ENCODE data around the gene ARHGEF28.

Gene ARHGEF28

GRCh38 chr5:73642344-73642743, 16.3 kb downstream of the ARHGEF28 start:
- Histone ChIP-seq H3K4me3 (ENCODE audit: low read depth, low read length) (no peak overlapping the region), H3K27ac (no peak overlapping the region), H3K36me3 (replicated peaks) (no peaks in the 10 kb centered on the region), H3K27me3 (replicated peaks) (no peaks in the 10 kb centered on the region)
- DNase-seq: no peak
- no peak for TF ChIP-seq CTCF (IDR thresholded peaks at IDR 0.05; ENCODE audit: low read depth, low read length, missing control alignments)
- in situ Hi-C loops (cut with HindIII; ENCODE audit: low pct_ligation_motif_present, low sequenced_read_pairs): no loop called here

- no peaks in the 10 kb centered on the region for H3K36me3 ChIP-seq (replicated peaks)
- DNase-seq: no peak
- no peaks in the 10 kb centered on the region for H3K27me3 ChIP-seq (replicated peaks)
- H3K27ac ChIP-seq: no peak overlapping the region
- no peak for TF ChIP-seq CTCF (IDR thresholded peaks at IDR 0.05; ENCODE audit: low read depth, low read length, missing control alignments)
- H3K4me3 ChIP-seq (ENCODE audit: low read depth, low read length): no peak overlapping the region
- in situ Hi-C loops (cut with HindIII; ENCODE audit: low pct_ligation_motif_present, low sequenced_read_pairs): no loop called here
These were observed 18.5 kb downstream of the ARHGEF28 start for GRCh38 chr5:73644385-73644963.

- H3K27me3 ChIP-seq (replicated peaks): no peaks in the 10 kb centered on the region
- H3K27ac ChIP-seq: no peak overlapping the region
- DNase-seq: no peak
- TF ChIP-seq CTCF (IDR thresholded peaks at IDR 0.05; ENCODE audit: low read depth, low read length, missing control alignments): no peak
- H3K36me3 ChIP-seq (replicated peaks): no peaks in the 10 kb centered on the region
- H3K4me3 ChIP-seq (ENCODE audit: low read depth, low read length): no peak overlapping the region
- in situ Hi-C loops (cut with HindIII; ENCODE audit: low pct_ligation_motif_present, low sequenced_read_pairs): no loop called here
These were observed 21.7 kb downstream of the ARHGEF28 start for GRCh38 chr5:73647721-73648120.

- Histone ChIP-seq H3K27me3 (replicated peaks) (no peaks in the 10 kb centered on the region), H3K36me3 (replicated peaks) (no peaks in the 10 kb centered on the region), H3K27ac (no peak overlapping the region), H3K4me3 (ENCODE audit: low read depth, low read length) (no peak overlapping the region)
- no peak for DNase-seq
- TF ChIP-seq CTCF (IDR thresholded peaks at IDR 0.05; ENCODE audit: low read depth, low read length, missing control alignments): no peak
- in situ Hi-C loops (cut with HindIII; ENCODE audit: low pct_ligation_motif_present, low sequenced_read_pairs): no loop called here
These were observed 22.5 kb downstream of the ARHGEF28 start for GRCh38 chr5:73648515-73648914.

GRCh38 chr5:73649926-73650325, 23.9 kb downstream of the ARHGEF28 start:
- no peak overlapping the region for H3K27ac ChIP-seq

More at GRCh38 chr5:73649926-73650325, 23.9 kb downstream of the ARHGEF28 start:
- H3K36me3 ChIP-seq (replicated peaks): no peaks in the 10 kb centered on the region
- no peak overlapping the region for H3K4me3 ChIP-seq (ENCODE audit: low read depth, low read length)
- no peak for DNase-seq
- in situ Hi-C loops (cut with HindIII; ENCODE audit: low pct_ligation_motif_present, low sequenced_read_pairs): no loop called here
- no peaks in the 10 kb centered on the region for H3K27me3 ChIP-seq (replicated peaks)
- no peak for TF ChIP-seq CTCF (IDR thresholded peaks at IDR 0.05; ENCODE audit: low read depth, low read length, missing control alignments)

Measured in brain microvascular endothelial cell (primary cell).